Measurements from ENCODE around the gene GATAD2A. TPM values are rescaled to one million over a fixed set of nuclear protein-coding genes. Genes with fewer than 3 reads are reported as not detected.

Gene GATAD2A
- total and polyA plus RNA-seq, 10 of the 15 experiments (the other 5 are each of a cell fraction or from before 2014, with no cell fraction given): 2.6 to 173 (median 32.0) TPM

- Histone ChIP-seq H3K9ac (ENCODE audit: control insufficient read depth, insufficient read depth, low read length) (no peak overlapping the region), H3K4me3 (no peak overlapping the region), H3K4me2 (ENCODE audit: control insufficient read depth, insufficient read depth) (no peak overlapping the region), H3K36me3 (ENCODE audit: control insufficient read depth in 2 of 2, insufficient read depth in 2 of 2, low read length in 1 of 2) (peaks cover 23 to 27% of the 10 kb centered on the region in 2 experiments), H4K20me1 (ENCODE audit: control insufficient read depth, insufficient read depth) (no peaks in the 10 kb centered on the region), H3K79me2 (ENCODE audit: control insufficient read depth, insufficient read depth, low read length) (no peaks in the 10 kb centered on the region), H3K27me3 (replicated peaks in 1 of 2; ENCODE audit: control insufficient read depth in 2 of 2, insufficient read depth in 2 of 2, low read length in 1 of 2) (no peaks in the 10 kb centered on the region), H2AFZ (ENCODE audit: control insufficient read depth, low read depth, low read length) (no peak overlapping the region), H3K9me3 (replicated peaks; ENCODE audit: control insufficient read depth, insufficient read depth, low read length) (no peaks in the 10 kb centered on the region), H3K27ac (ENCODE audit: control insufficient read depth, insufficient read depth) (no peak overlapping the region), H3K4me1 (ENCODE audit: control insufficient read depth, insufficient read depth, low read length) (no peaks in the 10 kb centered on the region)
- POLR2A ChIA-PET: no interaction called here
- WGBS (ENCODE audit: insufficient coverage, insufficient replicate concordance, low lambda C conversion rate, missing lambda C conversion rate): 93% methylated on average over 27 of the region's 27 CpGs
- intact Hi-C loops (cut with micrococcal nuclease; ENCODE audit: unreplicated experiment) (no loop called here), in situ Hi-C loops (cut with MboI) (no loop called here)
- FAIRE-seq (no peak), DNase-seq (ENCODE audit: low read depth, low spot score) (no peak), ATAC-seq (no peak)
- SMC1A ChIA-PET (ENCODE audit: uncharacterized antibody, unreplicated experiment): interaction anchor here (1.4 kb wide), 1 partner anchor 10 kb away, joined by 4 read pairs; the partner anchor contains the start of genes NDUFA13 and TSSK6
- RAD21 ChIA-PET (ENCODE audit: unreplicated experiment): no interaction called here
- TF ChIP-seq ZNF274 (IDR thresholded peaks at IDR 0.05; ENCODE audit: insufficient read depth, insufficient read length) (no peak), E2F4 (IDR thresholded peaks at IDR 0.05; ENCODE audit: low read depth, low read length) (no peak), FOXM1 (IDR thresholded peaks at IDR 0.05; ENCODE audit: low read depth, low read length) (no peak)
- CTCF ChIA-PET: no interaction called here
- BruUV-seq (replicated peaks): no TSS peak
Observed at GRCh38 chr19:19505669-19506326, 100.3 kb downstream of the GATAD2A start.

- intact Hi-C loops (cut with micrococcal nuclease; ENCODE audit: unreplicated experiment): no loop called here
- no peak overlapping the region for H3K9ac ChIP-seq (ENCODE audit: control insufficient read depth, insufficient read depth, low read length)
- no peak for FAIRE-seq
- TSS peak; percentile 50 for BruUV-seq (replicated peaks)
- no peaks in the 10 kb centered on the region for H4K20me1 ChIP-seq (ENCODE audit: control insufficient read depth, insufficient read depth)
- RAD21 ChIA-PET (ENCODE audit: unreplicated experiment): no interaction called here
- H3K4me1 ChIP-seq (ENCODE audit: control insufficient read depth, insufficient read depth, low read length): no peaks in the 10 kb centered on the region
- in situ Hi-C loops (cut with MboI): no loop called here
- H3K27ac ChIP-seq (ENCODE audit: control insufficient read depth, insufficient read depth): no peak overlapping the region
- peaks cover 21 to 22% of the 10 kb centered on the region in 2 experiments for H3K36me3 ChIP-seq (ENCODE audit: control insufficient read depth in 2 of 2, insufficient read depth in 2 of 2, low read length in 1 of 2)
- H3K79me2 ChIP-seq (ENCODE audit: control insufficient read depth, insufficient read depth, low read length): no peaks in the 10 kb centered on the region
- no peak for ATAC-seq
- H3K4me3 ChIP-seq: no peak overlapping the region
- no peaks in the 10 kb centered on the region for H3K9me3 ChIP-seq (replicated peaks; ENCODE audit: control insufficient read depth, insufficient read depth, low read length)
- SMC1A ChIA-PET (ENCODE audit: uncharacterized antibody, unreplicated experiment): no interaction called here
- CTCF ChIA-PET: no interaction called here
- no peak overlapping the region for H2AFZ ChIP-seq (ENCODE audit: control insufficient read depth, low read depth, low read length)
- TF ChIP-seq IRF3 (IDR thresholded peaks at IDR 0.05) (no peak), RFX5 (IDR thresholded peaks at IDR 0.05; ENCODE audit: low read depth, low read length) (no peak), POLR2A (IDR thresholded peaks at IDR 0.05; ENCODE audit: low read depth, low read length) (0 out of 2 replicates have a peak, but pooled peaks have one; percentile 1)
- no peak for DNase-seq (ENCODE audit: low read depth, low spot score)
- WGBS (ENCODE audit: insufficient coverage, insufficient replicate concordance, low lambda C conversion rate, missing lambda C conversion rate): 94% methylated on average over 12 of the region's 12 CpGs
- no peaks in the 10 kb centered on the region for H3K27me3 ChIP-seq (replicated peaks in 1 of 2; ENCODE audit: control insufficient read depth in 2 of 2, insufficient read depth in 2 of 2, low read length in 1 of 2)
- POLR2A ChIA-PET: no interaction called here
- no peak overlapping the region for H3K4me2 ChIP-seq (ENCODE audit: control insufficient read depth, insufficient read depth)
Observed at GRCh38 chr19:19506592-19506991, 101.1 kb downstream of the GATAD2A start.

Measured in GM12878 (cell line).